ENCODE measurements around the gene BRD1.

BRD1 gene

GRCh38 chr22:49749885-49750510 lies 77.7 kb downstream of the BRD1 start:
- DNase-seq (ENCODE audit: low spot score) = peak; percentile 29
- in situ Hi-C loops (cut with MboI; ENCODE audit: low pct_unique_long_range_greater_than_20kb, low sequenced_read_pairs, unreplicated experiment) = loop anchor here (25.0 kb wide), 1 partner anchor 287 kb away; no protein-coding TSS in a partner anchor
- TF ChIP-seq CTCF (IDR thresholded peaks at IDR 0.05; ENCODE audit: extremely low read depth, insufficient read depth, missing control alignments) = no peak

- no peak for TF ChIP-seq CTCF (IDR thresholded peaks at IDR 0.05; ENCODE audit: extremely low read depth, insufficient read depth, missing control alignments)
- in situ Hi-C loops (cut with MboI; ENCODE audit: low pct_unique_long_range_greater_than_20kb, low sequenced_read_pairs, unreplicated experiment) = no loop called here
- no peak for DNase-seq (ENCODE audit: low spot score)
Measured at GRCh38 chr22:49749227-49749626, 78.4 kb downstream of the BRD1 start.

- in situ Hi-C loops (cut with MboI; ENCODE audit: low pct_unique_long_range_greater_than_20kb, low sequenced_read_pairs, unreplicated experiment) = no loop called here
- TF ChIP-seq CTCF (IDR thresholded peaks at IDR 0.05; ENCODE audit: extremely low read depth, insufficient read depth, missing control alignments) = no peak
- DNase-seq (ENCODE audit: low spot score) = no peak
Measured at GRCh38 chr22:49748514-49748913, 79.2 kb downstream of the BRD1 start.

- no peak for TF ChIP-seq CTCF (IDR thresholded peaks at IDR 0.05; ENCODE audit: extremely low read depth, insufficient read depth, missing control alignments)
- in situ Hi-C loops (cut with MboI; ENCODE audit: low pct_unique_long_range_greater_than_20kb, low sequenced_read_pairs, unreplicated experiment) = no loop called here
- DNase-seq (ENCODE audit: low spot score) = no peak
Measured at GRCh38 chr22:49747716-49748115, 80.0 kb downstream of the BRD1 start.

GRCh38 chr22:49747130-49747529 lies 80.5 kb downstream of the BRD1 start:
- no peak for DNase-seq (ENCODE audit: low spot score)
- no peak for TF ChIP-seq CTCF (IDR thresholded peaks at IDR 0.05; ENCODE audit: extremely low read depth, insufficient read depth, missing control alignments)
- in situ Hi-C loops (cut with MboI; ENCODE audit: low pct_unique_long_range_greater_than_20kb, low sequenced_read_pairs, unreplicated experiment) = no loop called here

GRCh38 chr22:49746065-49746464 lies 81.6 kb downstream of the BRD1 start:
- TF ChIP-seq CTCF (IDR thresholded peaks at IDR 0.05; ENCODE audit: extremely low read depth, insufficient read depth, missing control alignments) = no peak
- in situ Hi-C loops (cut with MboI; ENCODE audit: low pct_unique_long_range_greater_than_20kb, low sequenced_read_pairs, unreplicated experiment) = no loop called here
- DNase-seq (ENCODE audit: low spot score) = no peak
